Duodenal mucosa (tissue), 2 donors: ENCODE measurements around the gene COL24A1.
"Not testable (repeated sequence)": the region's sequence is repeated elsewhere in the genome, so short reads cannot be mapped to it uniquely, and the experiment has no call there.

Experiments used
- H3K27ac ChIP-seq: one replicate; pipeline ENCODE4 v1.7.0; 2013; ENCODE audit warnings: low read depth, low read length
- H3K27me3 ChIP-seq, 2 donors: one replicate each; pipeline ENCODE4 v1.7.0; 2013; ENCODE audit warnings: low read length in 2 of 2, control low read depth in 1 of 2; ENCODE audit not compliant: insufficient read depth in 2 of 2, control insufficient read depth in 1 of 2
- H3K36me3 ChIP-seq, 2 donors: one replicate each; pipeline ENCODE4 v1.7.0; 2013; ENCODE audit warnings: low read length in 2 of 2, control low read depth in 1 of 2; ENCODE audit not compliant: insufficient read depth in 2 of 2, control insufficient read depth in 1 of 2
- H3K4me1 ChIP-seq, 2 donors: one replicate each; pipeline ENCODE4 v1.7.0; 2013; ENCODE audit warnings: low read length in 2 of 2, control low read depth in 1 of 2; ENCODE audit not compliant: insufficient read depth in 2 of 2, control insufficient read depth in 1 of 2
- H3K4me3 ChIP-seq, 2 donors: one replicate each; pipeline ENCODE4 v1.7.0; 2013; ENCODE audit warnings: low read length in 2 of 2, low read depth in 1 of 2
- H3K9ac ChIP-seq, 2 donors: one replicate each; pipeline ENCODE4 v1.7.0; 2013; ENCODE audit warnings: low read length in 2 of 2, low read depth in 1 of 2
- H3K9me3 ChIP-seq, 2 donors: one replicate each; pipeline ENCODE4 v1.7.0; 2013; ENCODE audit warnings: low read length in 2 of 2, control low read depth in 1 of 2; ENCODE audit not compliant: control insufficient read depth in 1 of 2

Gene COL24A1

DNA sequence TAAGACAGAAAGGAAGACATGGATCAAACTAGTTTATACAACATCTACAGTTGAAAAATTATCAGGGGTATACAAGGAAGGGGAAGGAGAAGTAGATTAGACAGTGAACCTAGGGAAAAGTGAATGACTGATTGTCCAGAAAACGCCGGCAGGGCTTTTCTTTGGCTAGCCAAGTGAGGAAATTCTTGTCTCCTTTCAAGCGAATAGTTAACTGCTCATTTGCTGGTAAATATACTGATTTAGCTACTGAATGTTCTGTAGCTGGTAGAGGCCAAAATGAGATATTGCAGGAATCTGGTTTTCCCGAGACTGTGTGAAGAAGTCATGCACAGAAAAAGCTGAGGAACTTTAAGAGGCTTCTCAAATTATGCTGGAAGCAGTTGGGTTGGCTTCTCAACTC, 319.8 kb downstream of the COL24A1 start:
- Histone ChIP-seq H3K27ac (no peak overlapping the region), H3K36me3 (no peaks in the 10 kb centered on the region), H3K4me3 (no peak overlapping the region), H3K9me3 (no peaks in the 10 kb centered on the region), H3K4me1 (no peaks in the 10 kb centered on the region), H3K9ac (no peak overlapping the region), H3K27me3 (no peaks in the 10 kb centered on the region)

DNA sequence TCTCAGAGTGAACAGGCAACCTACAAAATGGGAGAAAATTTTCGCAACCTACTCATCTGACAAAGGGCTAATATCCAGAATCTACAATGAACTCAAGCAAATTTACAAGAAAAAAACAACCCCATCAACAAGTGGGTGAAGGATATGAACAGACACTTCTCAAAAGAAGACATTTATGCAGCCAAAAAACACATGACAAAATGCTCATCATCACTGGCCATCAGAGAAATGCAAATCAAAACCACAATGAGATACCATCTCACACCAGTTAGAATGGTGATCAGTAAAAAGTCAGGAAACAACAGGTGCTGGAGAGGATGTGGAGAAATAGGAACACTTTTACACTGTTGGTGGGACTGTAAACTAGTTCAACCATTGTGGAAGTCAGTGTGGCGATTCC, 323.4 kb downstream of the COL24A1 start:
- H3K9me3 ChIP-seq, H3K27ac ChIP-seq, H3K36me3 ChIP-seq: not testable (repeated sequence)

DNA sequence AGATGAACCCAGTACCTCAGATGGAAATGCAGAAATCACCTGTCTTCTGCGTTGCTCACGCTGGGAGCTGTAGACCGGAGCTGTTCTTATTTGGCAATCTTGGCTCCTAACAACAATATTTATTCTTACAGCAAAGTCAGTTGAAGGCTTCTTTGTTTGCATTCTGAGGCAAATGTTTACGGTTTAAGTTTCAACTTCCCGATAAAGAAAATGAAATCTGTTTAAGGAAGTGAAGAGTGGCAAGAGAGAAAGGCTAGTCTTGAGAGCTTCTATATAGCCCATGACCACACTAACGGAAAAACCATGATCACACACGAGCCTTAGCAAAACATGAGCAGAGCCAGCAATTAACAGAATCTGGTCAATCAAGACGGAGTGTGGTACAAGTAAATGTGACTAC, 325.7 kb downstream of the COL24A1 start:
- Histone ChIP-seq H3K4me1 (no peaks in the 10 kb centered on the region), H3K27me3 (no peaks in the 10 kb centered on the region), H3K9me3 (no peaks in the 10 kb centered on the region), H3K36me3 (no peaks in the 10 kb centered on the region), H3K27ac (no peak overlapping the region), H3K9ac (no peak overlapping the region), H3K4me3 (no peak overlapping the region)

More for the DNA sequence above, 323.4 kb downstream of the COL24A1 start:
- not testable (repeated sequence) for H3K27me3 ChIP-seq, H3K4me3 ChIP-seq, H3K4me1 ChIP-seq, H3K9ac ChIP-seq

DNA sequence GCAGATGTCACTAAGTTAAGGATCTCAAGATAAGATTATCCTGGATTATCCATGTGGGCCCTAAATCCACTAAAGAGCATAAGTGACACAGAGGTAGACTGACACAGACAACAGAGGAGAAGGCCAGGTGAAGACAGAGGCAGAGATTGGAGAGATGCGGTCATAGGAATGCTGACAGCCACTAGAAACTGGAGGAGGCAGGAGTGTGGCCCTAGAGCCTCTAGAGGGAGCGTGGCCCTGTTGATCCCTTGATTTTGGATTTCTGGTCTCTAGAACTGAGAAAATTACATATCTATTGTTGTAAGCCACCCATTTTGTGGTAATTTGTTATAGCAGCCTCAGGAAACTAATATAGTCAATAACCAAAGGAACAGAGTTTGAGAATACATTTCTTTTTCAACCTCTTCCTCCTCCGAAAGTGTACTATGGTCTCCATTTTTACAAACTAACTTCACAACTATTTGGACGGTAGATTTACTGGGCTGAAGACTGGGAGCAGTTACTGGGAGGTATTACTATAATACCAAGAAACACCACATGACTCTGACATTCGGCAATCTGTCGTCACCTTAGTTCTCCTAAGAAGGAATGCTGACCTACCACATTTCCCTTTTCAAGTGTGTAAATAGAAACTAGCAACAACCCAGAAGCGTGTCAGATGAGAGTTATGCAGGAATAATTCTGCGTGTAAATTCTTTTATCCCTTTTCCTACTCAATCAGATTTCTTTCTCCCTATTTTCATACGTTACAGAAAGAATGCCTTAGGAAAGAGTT, 332.3 kb downstream of the COL24A1 start:
- Histone ChIP-seq H3K27ac (no peak overlapping the region), H3K4me3 (no peak overlapping the region), H3K9ac (no peak overlapping the region), H3K27me3 (no peaks in the 10 kb centered on the region), H3K36me3 (no peaks in the 10 kb centered on the region), H3K4me1 (no peaks in the 10 kb centered on the region), H3K9me3 (no peaks in the 10 kb centered on the region)

DNA sequence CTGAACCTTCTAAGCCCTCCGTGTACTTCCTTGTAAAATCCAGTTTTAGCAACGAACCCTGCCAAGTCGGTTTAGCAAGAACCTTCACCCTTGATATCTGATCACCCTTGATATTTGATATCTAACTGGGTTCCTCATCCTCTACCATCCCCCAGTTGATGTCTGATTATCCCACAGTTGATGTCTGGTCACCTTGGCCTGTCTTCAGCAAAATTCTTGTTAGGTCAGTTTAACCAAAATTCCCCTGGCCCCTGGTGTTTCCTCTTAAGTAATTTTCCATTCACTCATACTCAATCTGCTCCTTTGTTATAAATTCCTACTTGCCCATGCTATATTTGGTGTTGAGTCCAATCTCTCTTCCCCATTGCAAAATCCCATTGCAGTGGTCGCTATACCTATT, 333.9 kb downstream of the COL24A1 start:
- no peaks in the 10 kb centered on the region for H3K27me3 ChIP-seq
- no peak overlapping the region for H3K4me3 ChIP-seq
- no peak overlapping the region for H3K27ac ChIP-seq
- no peaks in the 10 kb centered on the region for H3K9me3 ChIP-seq
- no peak overlapping the region for H3K9ac ChIP-seq
- no peaks in the 10 kb centered on the region for H3K4me1 ChIP-seq
- H3K36me3 ChIP-seq = no peaks in the 10 kb centered on the region

DNA sequence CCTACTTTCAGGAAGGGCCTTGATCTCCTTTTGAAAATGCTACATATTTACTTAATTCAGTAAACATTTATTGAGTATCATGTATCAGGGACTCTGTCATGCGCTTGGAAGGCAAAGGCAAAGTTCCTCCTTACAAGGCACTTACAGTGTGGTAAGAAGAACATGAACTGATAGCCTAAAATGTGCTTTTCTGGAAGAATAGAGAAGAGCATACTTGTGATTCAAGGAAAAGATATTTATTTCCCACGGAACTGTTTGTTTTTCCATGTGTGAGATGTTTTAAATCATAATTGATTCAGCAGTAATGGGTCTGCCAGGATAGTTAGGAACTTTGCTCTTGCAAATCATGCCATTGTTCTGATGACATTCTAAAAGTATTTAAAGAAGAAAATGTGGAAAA, 338.2 kb downstream of the COL24A1 start:
- Histone ChIP-seq H3K4me1 (no peaks in the 10 kb centered on the region), H3K4me3 (no peak overlapping the region), H3K27me3 (no peaks in the 10 kb centered on the region), H3K9me3 (no peaks in the 10 kb centered on the region), H3K9ac (no peak overlapping the region), H3K36me3 (no peaks in the 10 kb centered on the region), H3K27ac (no peak overlapping the region)

DNA sequence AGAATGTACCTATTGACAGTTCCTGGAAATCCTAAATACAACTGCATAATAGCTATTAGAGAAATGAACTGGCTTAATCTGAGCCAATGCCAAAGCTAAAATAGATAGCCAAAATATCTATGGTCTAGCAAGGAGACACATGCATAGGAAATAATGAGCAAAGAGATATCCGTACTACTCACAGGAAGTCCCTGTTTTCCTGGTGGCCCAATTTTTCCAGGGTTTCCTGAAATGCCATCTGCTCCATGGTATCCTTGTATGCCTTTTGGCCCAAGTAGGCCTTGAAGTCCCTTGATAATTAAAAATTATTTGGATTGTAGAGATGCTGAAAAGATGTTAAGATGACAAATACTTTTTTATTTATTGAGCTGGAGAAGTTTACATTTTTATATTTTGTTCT, 340.0 kb downstream of the COL24A1 start:
- Histone ChIP-seq H3K27ac (no peak overlapping the region), H3K9me3 (no peaks in the 10 kb centered on the region), H3K4me3 (no peak overlapping the region), H3K4me1 (no peaks in the 10 kb centered on the region), H3K9ac (no peak overlapping the region), H3K27me3 (no peaks in the 10 kb centered on the region), H3K36me3 (no peaks in the 10 kb centered on the region)

DNA sequence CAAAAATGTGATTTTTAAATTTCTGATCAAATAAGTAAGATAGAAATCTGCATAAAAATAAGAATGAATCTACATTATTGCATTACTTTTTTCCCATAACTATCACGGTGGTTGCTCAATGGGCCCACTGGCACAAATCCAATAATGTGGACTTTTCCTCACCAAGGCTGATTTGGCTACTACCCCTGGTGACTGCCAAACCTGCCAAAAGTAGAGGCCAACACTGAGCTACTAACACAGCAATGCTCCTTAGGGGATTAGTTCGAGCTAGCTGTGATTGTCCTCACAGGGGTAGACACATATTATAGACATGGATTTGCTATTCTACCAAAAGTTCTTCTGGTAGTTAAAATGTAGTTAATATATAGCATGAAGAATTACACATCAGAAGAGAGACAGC, 340.7 kb downstream of the COL24A1 start:
- Histone ChIP-seq H3K36me3 (no peaks in the 10 kb centered on the region), H3K27ac (no peak overlapping the region), H3K9me3 (no peaks in the 10 kb centered on the region), H3K27me3 (no peaks in the 10 kb centered on the region), H3K4me3 (no peak overlapping the region), H3K4me1 (no peaks in the 10 kb centered on the region), H3K9ac (no peak overlapping the region)

DNA sequence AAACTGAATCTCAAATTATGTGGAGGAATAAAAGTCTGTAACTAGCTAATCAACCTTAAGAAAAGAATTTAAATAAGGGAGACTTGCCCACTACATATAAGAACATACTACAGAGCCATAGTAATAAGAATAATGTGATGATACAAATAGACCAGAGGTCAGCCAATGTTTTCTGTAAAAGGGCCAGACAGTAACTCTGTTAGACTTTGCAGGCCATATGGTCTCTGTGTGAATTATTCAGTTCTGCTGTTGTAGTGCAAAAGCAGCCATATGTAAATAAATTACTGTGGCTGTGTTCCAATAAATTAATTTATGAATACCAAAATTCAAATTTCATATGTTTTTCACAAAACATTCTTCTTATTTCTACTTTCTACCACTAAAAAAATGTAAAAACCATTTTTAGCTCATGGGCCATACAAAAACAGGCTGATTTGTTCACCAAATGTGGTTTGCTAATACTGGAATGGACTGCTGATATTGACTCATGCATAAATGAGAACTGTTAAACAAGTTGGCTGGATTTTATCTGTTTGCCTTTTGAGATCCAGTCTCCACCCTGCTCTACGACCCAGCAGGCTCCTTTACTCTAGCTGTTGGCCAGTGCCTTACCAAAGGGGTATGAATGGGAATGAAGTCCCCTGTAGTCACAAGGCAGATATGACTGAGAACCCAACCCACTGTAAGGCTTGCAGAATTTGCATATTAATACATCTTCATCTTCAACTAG, 350.2 kb downstream of the COL24A1 start:
- Histone ChIP-seq H3K9ac (no peak overlapping the region), H3K36me3 (no peaks in the 10 kb centered on the region), H3K27me3 (no peaks in the 10 kb centered on the region), H3K27ac (no peak overlapping the region), H3K4me3 (no peak overlapping the region), H3K9me3 (peaks cover 0 to 2% of the 10 kb centered on the region in 2 donors), H3K4me1 (no peaks in the 10 kb centered on the region)

DNA sequence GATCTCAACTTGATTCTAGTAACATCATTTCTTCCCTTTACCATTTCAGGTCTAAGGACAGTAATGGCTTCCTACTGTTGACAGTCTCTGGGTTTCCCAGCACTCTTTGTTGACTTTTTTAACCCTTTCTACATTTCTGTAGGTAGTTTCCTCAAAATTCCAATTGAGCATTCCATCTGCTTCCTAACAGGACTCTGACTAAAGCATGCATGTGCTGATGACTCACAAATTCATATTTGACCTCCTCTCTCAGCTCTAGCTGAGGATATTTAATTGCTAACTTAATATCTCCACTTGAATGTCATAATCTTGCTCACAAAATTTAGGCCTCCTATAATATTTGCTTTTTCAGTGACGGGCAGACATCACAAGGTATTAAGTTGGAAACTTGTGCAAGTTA, 355.1 kb downstream of the COL24A1 start:
- Histone ChIP-seq H3K4me1 (no peaks in the 10 kb centered on the region), H3K36me3 (no peaks in the 10 kb centered on the region), H3K9me3 (no peaks in the 10 kb centered on the region), H3K27ac (no peak overlapping the region), H3K9ac (no peak overlapping the region), H3K27me3 (no peaks in the 10 kb centered on the region), H3K4me3 (no peak overlapping the region)
